Retina (tissue), 1 donor: ENCODE data around the gene DNAJC25.
"Not testable (repeated sequence)": the region's sequence is repeated elsewhere in the genome, so short reads cannot be mapped to it uniquely, and the experiment has no call there.

Experiments
- DNase-seq: peaks from one replicate; pipeline ENCODE4 v3.0.0-alpha.2; 2016

The DNAJC25 gene

GRCh38 chr9:111668601-111669000, 37.5 kb downstream of the DNAJC25 start:
- DNase-seq, result not testable (repeated sequence)

DNA sequence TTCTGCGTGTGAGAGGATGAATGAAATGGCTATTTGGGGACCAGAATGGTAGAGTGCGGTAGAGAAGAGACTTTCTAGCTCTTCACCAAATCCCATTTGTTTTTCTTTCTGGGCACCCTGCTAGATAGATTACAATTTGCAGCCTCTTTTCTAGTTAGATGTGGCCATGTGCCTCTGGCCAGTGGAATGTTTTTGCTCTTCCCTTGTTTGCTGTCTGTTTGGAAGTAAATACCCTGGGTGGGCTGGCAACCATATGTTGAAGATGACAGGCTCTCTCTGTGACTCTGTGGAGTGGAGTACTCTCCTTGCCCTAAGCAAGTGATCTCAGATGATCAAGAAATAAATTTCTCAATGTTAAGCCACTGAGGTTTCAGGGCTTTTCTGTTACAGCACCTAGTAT, 43.2 kb downstream of the DNAJC25 start:
- DNase-seq, result no peak

GRCh38 chr9:111676116-111676515, 45.0 kb downstream of the DNAJC25 start:
- DNase-seq, result no peak

DNA sequence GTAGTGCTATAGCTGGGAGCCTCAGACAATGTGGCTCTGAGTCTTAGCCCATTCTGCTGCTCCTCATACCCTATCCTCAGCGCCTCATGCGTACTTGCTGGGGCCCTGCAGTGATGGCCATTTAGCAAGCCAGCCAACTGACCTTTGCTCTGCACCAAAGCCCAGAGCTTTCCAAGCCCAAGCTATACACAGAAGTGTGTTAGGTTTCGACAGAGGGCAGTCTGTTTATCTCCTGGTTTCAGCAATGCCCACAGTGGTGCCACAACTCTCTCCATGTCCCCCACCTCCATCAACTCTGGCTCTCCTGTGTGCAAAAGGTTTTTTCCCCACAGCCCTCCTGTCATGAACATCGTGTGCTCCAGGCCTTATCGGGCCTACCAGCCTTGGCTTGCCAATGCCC, 47.2 kb downstream of the DNAJC25 start:
- DNase-seq, result no peak

GRCh38 chr9:111679199-111679598, 48.1 kb downstream of the DNAJC25 start:
- no peak for DNase-seq

DNA sequence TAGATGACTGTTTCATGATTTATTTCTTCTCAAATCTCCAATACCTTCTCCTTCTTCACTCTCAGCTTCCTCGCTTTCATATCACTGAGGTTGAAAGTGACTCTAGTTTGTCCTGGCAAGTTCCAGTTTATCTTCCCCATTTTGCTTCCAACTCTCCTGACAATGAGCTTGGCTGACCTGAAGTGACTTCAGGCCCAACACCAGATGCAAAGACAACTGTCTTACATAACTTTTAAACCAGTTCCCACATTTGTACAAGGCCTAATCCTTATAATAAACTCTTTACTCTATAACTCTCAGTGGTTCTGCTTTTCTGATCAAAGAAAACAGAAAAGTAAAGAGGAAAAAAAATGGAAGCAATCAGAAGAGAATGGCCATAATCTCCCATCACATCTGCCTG, 52.3 kb downstream of the DNAJC25 start:
- DNase-seq, result no peak

- no peak for DNase-seq
Measured at GRCh38 chr9:111691672-111692329, 60.7 kb downstream of the DNAJC25 start.

DNA sequence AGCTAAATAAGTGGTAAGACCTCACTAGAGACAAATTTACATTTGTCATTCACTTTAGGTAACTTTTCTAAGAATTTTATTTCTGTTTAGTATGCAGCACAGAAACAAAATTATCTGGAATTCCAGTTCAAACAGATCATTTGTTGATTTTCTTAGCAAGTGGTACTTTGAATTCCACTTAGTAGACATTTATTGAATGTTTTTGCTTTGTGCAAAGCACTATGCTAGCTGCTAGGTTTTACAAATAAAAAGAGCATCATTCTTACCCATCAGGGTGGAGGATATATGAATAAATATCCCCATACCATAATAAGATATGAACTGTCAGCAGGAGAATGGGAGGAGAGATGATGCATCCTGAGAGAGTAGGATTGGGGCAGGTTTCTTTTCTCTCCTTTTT, 65.7 kb downstream of the DNAJC25 start:
- DNase-seq, result no peak

- no peak for DNase-seq
Measured at GRCh38 chr9:111700776-111701175, 69.6 kb downstream of the DNAJC25 start.
